ENCODE results near the gene ZNF280A.
"Not testable (repeated sequence)": the region's sequence is repeated elsewhere in the genome, so short reads cannot be mapped to it uniquely, and the experiment has no call there.

Gene ZNF280A

GRCh38 chr22:22538226-22538989 is 18.3 kb upstream of the ZNF280A start:
- no peak for DNase-seq (ENCODE audit: low spot score)

- DNase-seq (ENCODE audit: low spot score), result no peak
These were observed 16.8 kb upstream of the ZNF280A start for GRCh38 chr22:22536916-22537315.

GRCh38 chr22:22536515-22536914 is 16.4 kb upstream of the ZNF280A start:
- DNase-seq (ENCODE audit: low spot score), result no peak

DNA sequence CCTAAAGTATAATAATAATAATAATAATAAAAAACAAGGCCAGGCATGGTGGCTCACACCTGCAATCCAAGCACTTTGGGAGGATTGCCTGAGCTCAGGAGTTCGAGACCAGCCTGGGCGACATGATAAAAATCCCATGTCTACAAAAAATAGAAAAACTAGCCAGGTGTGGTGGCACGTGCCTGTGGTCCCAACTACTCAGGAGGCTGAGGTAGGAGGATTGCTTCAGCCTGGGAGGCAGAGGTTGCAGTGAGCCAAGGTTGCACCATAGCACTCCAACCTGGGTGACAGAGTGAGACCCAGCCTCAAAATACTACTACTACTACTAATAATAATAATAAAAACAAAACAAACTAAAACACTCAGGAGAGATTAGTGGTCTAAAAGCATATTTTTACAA is 15.6 kb upstream of the ZNF280A start:
- no peak for DNase-seq (ENCODE audit: low spot score)

- no peak for DNase-seq (ENCODE audit: low spot score)
These were observed 14.7 kb upstream of the ZNF280A start for GRCh38 chr22:22534604-22535415.

DNA sequence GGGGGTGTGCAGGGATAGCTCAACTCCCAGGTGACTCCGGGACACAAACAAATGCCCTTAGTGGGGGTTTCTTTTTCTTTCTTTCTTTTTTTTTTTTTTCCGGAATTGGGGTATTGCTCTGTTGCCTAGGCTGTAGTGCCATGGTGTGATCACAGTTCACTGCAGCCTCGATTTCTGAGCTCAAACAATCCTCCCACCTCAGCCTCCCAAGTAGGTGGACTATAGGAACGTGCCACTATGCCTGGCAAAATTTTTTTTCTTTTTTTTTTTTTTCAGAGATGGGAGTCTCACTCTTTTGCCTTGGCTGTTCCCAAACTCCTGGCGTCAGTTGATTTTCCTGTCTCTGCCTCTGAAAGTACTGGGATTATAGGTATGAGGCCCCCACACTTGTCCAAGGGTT is 13.8 kb upstream of the ZNF280A start:
- DNase-seq (ENCODE audit: low spot score), result no peak

- no peak for DNase-seq (ENCODE audit: low spot score)
These were observed 13.3 kb upstream of the ZNF280A start for GRCh38 chr22:22533417-22533816.

- not testable (repeated sequence) for DNase-seq (ENCODE audit: low spot score)
These were observed 12.5 kb upstream of the ZNF280A start for GRCh38 chr22:22532547-22533071.

DNA sequence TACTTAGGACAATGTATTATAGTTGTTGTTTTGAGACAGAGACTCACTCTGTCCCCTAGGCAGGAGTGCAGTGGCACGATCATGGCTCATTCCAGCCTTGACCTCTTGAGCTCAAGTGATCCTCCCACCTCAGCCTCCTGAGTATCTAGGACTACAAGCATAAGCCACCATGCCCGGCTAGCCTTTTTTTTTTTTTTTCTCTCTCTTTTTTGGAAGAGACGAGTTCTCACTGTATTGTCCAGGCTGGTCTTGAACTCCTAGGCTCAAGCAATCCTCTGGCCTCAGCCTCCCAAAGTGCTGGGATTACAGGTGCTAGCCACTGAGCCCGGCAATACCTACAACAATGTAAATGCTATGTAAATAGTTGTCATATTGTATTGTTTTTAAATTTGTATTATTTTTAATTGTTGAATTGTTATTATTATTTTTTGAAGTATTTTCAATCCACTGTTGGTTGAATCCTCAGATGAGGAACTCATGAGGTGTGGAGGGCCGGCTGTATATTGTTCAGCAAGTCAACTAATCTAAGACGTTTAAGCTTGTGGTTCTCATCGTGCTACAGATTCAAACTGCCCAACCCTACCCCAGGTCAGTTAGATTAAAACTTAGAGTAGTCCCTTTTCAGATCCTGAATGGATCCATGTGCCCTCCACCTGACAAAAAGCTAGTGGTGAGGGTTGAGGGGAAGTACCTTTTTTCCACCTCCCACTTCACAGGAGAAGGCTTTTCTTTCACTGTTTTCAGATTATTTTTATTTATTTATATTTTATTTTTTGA is 11.9 kb upstream of the ZNF280A start:
- DNase-seq (ENCODE audit: low spot score), result no peak

DNA sequence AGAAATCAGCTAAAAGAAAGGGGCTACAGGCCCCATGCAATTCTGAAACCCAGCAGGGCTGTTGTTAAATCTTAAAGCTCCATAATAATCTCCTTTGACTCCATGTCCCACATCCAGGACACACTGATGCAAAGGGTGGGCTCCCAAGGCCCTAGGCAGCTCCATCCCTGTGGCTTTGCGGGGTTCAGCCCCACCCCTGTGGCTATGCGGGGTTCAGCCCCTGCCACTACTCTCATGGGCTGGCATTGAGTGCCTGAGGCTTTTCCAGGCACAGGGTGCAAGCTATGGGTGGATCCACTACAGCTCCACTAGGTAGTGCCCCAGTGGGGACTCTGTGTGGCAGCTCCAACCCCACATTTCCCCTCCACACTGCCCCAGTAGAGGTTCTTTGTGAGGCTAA is 8.7 kb upstream of the ZNF280A start:
- DNase-seq (ENCODE audit: low spot score), result no peak

- no peak for DNase-seq (ENCODE audit: low spot score)
These were observed 7.2 kb upstream of the ZNF280A start for GRCh38 chr22:22527312-22527711.

GRCh38 chr22:22526125-22526912 is 6.2 kb upstream of the ZNF280A start:
- DNase-seq (ENCODE audit: low spot score), result no peak

- DNase-seq (ENCODE audit: low spot score), result no peak
These were observed 3.4 kb upstream of the ZNF280A start for GRCh38 chr22:22523494-22523893.

DNA sequence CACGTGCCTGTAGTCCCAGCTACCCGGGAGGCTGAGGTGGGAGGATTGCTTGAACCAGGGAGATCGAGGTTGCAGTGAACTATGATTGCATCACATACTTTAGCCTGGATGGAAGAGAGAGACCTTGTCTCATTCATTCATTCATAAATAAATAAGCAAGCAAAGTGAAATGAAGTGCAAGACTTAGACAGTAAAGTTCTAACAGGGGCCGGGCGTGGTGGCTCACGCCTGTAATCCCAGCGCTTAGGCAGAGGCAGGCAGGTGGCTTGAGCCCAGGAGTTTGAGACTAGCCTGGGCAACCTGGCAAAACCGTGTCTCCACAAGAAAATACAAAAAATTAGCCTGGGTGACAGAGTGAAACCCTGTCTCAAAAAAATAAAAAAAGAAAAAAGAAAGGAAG is 1.6 kb upstream of the ZNF280A start:
- no peak for DNase-seq (ENCODE audit: low spot score)

DNA sequence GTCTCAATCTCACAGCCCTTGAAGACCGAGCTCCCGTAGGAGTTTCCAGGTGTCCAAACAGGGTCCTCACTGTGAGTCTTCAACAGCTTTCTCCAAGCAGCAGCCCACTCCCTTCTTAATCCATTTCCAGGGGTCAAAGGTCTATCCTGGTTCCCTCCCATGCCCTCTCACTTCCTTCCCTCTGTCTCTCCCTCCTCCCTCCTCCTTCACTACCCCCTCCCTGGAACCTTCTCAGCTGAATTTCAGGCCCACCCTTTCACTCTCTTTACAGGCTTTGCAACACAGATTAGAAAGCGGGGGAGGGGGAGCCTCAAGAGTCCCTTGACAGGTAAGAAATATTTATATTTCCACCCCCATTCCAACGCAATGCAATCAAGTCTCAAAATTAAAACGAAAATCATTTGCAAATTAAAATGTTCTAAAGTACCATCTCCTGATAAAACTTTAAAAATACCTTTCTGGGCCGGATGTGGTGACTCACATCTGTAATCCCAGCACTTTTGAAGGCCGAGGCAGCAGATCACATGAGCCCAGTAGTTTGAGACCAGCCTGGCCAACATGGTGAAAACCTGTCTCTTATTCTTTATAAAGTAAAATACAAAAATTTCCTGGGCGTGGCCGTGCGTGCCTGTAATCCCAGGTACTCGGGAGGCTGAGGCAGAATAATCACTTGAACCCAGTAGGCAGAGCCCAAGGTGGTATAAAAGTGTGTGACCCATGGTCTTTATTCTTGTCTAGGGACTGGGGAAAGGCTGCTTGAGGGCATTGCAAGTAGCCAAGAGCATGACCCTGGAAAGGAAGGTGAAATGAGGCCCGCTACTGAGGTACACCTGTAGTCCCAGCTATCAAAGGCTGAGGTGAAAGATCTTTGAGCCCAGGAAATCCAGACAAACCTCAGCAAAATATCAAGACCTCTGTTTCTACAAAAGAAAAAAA is 865 bp upstream of the ZNF280A start:
- no peak for DNase-seq (ENCODE audit: low spot score)

- DNase-seq (ENCODE audit: low spot score), result no peak
These were observed 479 bp downstream of the ZNF280A start for GRCh38 chr22:22519591-22519990.

GRCh38 chr22:22516992-22517391 is 3.1 kb downstream of the ZNF280A start:
- no peak for DNase-seq (ENCODE audit: low spot score)

GRCh38 chr22:22515890-22516289 is 4.2 kb downstream of the ZNF280A start:
- no peak for DNase-seq (ENCODE audit: low spot score)

- not testable (repeated sequence) for DNase-seq (ENCODE audit: low spot score)
These were observed 5.6 kb downstream of the ZNF280A start for GRCh38 chr22:22514431-22514830.

DNA sequence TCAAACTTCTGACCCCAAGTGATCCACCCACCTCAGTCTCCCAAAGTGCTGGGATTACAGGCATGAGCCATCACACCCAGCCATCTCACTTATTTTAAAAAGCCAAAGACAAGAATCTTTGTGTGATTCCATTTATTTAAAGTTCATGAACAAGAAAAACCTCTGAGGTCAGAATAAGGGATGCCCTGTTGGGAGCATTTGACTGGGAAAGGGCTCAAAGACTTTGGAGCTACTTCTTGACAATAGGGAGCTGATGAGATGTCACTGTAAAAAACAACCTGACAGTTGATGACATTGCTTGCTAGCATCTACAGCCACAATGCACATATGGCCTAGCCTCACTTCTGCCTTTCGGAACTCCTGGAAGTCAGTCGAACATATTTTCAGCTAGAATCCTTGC is 6.5 kb downstream of the ZNF280A start:
- DNase-seq (ENCODE audit: low spot score), result no peak
